ENCODE data around the gene CRABP2. TPM values are rescaled to one million over a fixed set of nuclear protein-coding genes. Genes with fewer than 3 reads are reported as not detected.

Gene CRABP2
- total and polyA plus RNA-seq, 10 of the 15 experiments (the other 5 are each of a cell fraction or from before 2014, with no cell fraction given): 0.21 to 1.3 (median 0.41) TPM

- TF ChIP-seq IRF5 (IDR thresholded peaks at IDR 0.05; ENCODE audit: borderline replicate concordance): no peak
Measured at GRCh38 chr1:156752843-156753482, 47.6 kb upstream of the CRABP2 start (continued).

- H3K9me3 ChIP-seq (replicated peaks; ENCODE audit: control insufficient read depth, insufficient read depth, low read length): no peaks in the 10 kb centered on the region
- intact Hi-C loops (cut with micrococcal nuclease; ENCODE audit: unreplicated experiment): loop anchor here (1.0 to 2.0 kb wide), 2 partner anchors 15 to 25 kb away; partner anchors contain the start of gene PRCC
- peaks cover 61% of the 10 kb centered on the region for H3K79me2 ChIP-seq (ENCODE audit: control insufficient read depth, insufficient read depth, low read length)
- H3K27ac ChIP-seq (ENCODE audit: control insufficient read depth, insufficient read depth): peak overlapping the region; percentile 99
- peak overlapping the region; percentile 82 for H2AFZ ChIP-seq (ENCODE audit: control insufficient read depth, low read depth, low read length)
- no peaks in the 10 kb centered on the region for H3K36me3 ChIP-seq (ENCODE audit: control insufficient read depth in 2 of 2, insufficient read depth in 2 of 2, low read length in 1 of 2)
- RAD21 ChIA-PET (ENCODE audit: unreplicated experiment): interaction anchor here (0.7 to 4.2 kb wide), 9 partner anchors 10 to 243 kb away, joined by 3 to 34 read pairs (median 5); partner anchors contain the start of genes ISG20L2, METTL25B, MRPL24 and PRCC
- no TSS peak for BruUV-seq (replicated peaks)
- FAIRE-seq (no peak), DNase-seq (ENCODE audit: low read depth, low spot score) (peak; percentile 82), ATAC-seq (peak; percentile 80)
- SMC1A ChIA-PET (ENCODE audit: uncharacterized antibody, unreplicated experiment): interaction anchor here (1.0 to 4.5 kb wide), 5 partner anchors 9 to 25 kb away, joined by 3 to 43 read pairs (median 4); partner anchors contain the start of genes ISG20L2, METTL25B and PRCC
- WGBS (ENCODE audit: insufficient coverage, insufficient replicate concordance, low lambda C conversion rate, missing lambda C conversion rate): 1% methylated on average over 53 of the region's 68 CpGs
- peaks cover 25% of the 10 kb centered on the region for H3K4me1 ChIP-seq (ENCODE audit: control insufficient read depth, insufficient read depth, low read length)
- H3K4me2 ChIP-seq (ENCODE audit: control insufficient read depth, insufficient read depth): peak overlapping the region; percentile 99
- H3K9ac ChIP-seq (ENCODE audit: control insufficient read depth, insufficient read depth, low read length): peak overlapping the region; percentile 91
- H3K4me3 ChIP-seq: peak overlapping the region; percentile 81
- CTCF ChIA-PET: interaction anchor here (0.8 to 4.5 kb wide), 9 partner anchors 11 to 138 kb away, joined by 3 to 56 read pairs (median 6); partner anchors contain the start of genes ISG20L2, METTL25B, MRPL24 and NTRK1
- POLR2A ChIA-PET: interaction anchor here (0.5 to 4.4 kb wide), 9 partner anchors 11 to 806 kb away, joined by 3 to 45 read pairs (median 8); partner anchors contain the start of genes ISG20L2, METTL25B, MRPL24 and PRCC
- H3K27me3 ChIP-seq (replicated peaks in 1 of 2; ENCODE audit: control insufficient read depth in 2 of 2, insufficient read depth in 2 of 2, low read length in 1 of 2): no peaks in the 10 kb centered on the region
- H4K20me1 ChIP-seq (ENCODE audit: control insufficient read depth, insufficient read depth): no peaks in the 10 kb centered on the region
- in situ Hi-C loops (cut with MboI): no loop called here
- TF ChIP-seq ZBTB11 (CRISPR knock-in tag; IDR thresholded peaks at IDR 0.05) (no peak), MLLT1 (IDR thresholded peaks at IDR 0.05) (peak; percentile 100), SPI1 (IDR thresholded peaks at IDR 0.05; ENCODE audit: borderline replicate concordance, insufficient read depth, low read depth, low read length) (no peak), PML (IDR thresholded peaks at IDR 0.05; ENCODE audit: low read length) (no peak), SP1 (IDR thresholded peaks at IDR 0.05; ENCODE audit: low read depth, low read length) (peak; percentile 88), CHD1 (IDR thresholded peaks at IDR 0.05; ENCODE audit: low read depth, low read length) (0 out of 2 replicates have a peak, but pooled peaks have one; percentile 18), EED (IDR thresholded peaks at IDR 0.05; ENCODE audit: low read depth) (no peak), ZSCAN29 (IDR thresholded peaks at IDR 0.05) (no peak), DPF2 (IDR thresholded peaks at IDR 0.05) (no peak; the same call in none of the 2 replicates), ZNF217 (IDR thresholded peaks at IDR 0.05) (no peak), IRF4 (IDR thresholded peaks at IDR 0.05; ENCODE audit: low read depth, low read length) (no peak)
Measured at GRCh38 chr1:156751757-156752481, 46.5 kb upstream of the CRABP2 start.

Data from GM12878 (cell line).